HepG2 (cell line): Measurements from ENCODE around the gene ARCN1. TPM values are rescaled to one million over a fixed set of nuclear protein-coding genes. Genes with fewer than 3 reads are reported as not detected.

Source experiments
- HBP1 ChIP-seq: IDR thresholded peaks from 2 replicates; pipeline ENCODE4 v1.6.1; 2016; ENCODE audit warnings: low read depth, control low read depth
- HNRNPUL1 ChIP-seq: fragments of 200-400 bp; formaldehyde crosslinking; IDR thresholded peaks from 2 replicates; pipeline ENCODE4 v1.6.1; 2017; ENCODE audit warnings: low read depth, mild to moderate bottlenecking, low read length, moderate library complexity
- KDM5A ChIP-seq: fragments of 200-600 bp; sonication (generic); IDR thresholded peaks from 2 replicates; pipeline ENCODE4 v1.7.0; 2018; ENCODE audit warnings: antibody characterized with exemption, mild to moderate bottlenecking, low read length, borderline replicate concordance
- POLR2AphosphoS5 ChIP-seq: IDR thresholded peaks from 2 replicates; pipeline ENCODE4 v1.6.1; 2012; ENCODE audit warnings: low read depth, low read length
- RAD51 ChIP-seq: fragments of 450-650 bp; IDR thresholded peaks from 2 replicates; pipeline ENCODE4 v1.6.1; 2016; ENCODE audit warnings: borderline replicate concordance
- RNF2 ChIP-seq: fragments of 450-650 bp; conservative IDR thresholded peaks from 2 replicates; pipeline ENCODE4 v1.6.1; 2016; ENCODE audit warnings: low read depth
- SMARCE1 ChIP-seq: fragments of 450-650 bp; IDR thresholded peaks from 2 replicates; pipeline ENCODE4 v1.6.1; 2017; ENCODE audit warnings: borderline replicate concordance
- SP4 ChIP-seq: sonication (generic); formaldehyde crosslinking; IDR thresholded peaks from 2 replicates; pipeline ENCODE4 v1.8.1; 2023; ENCODE audit warnings: mild to moderate bottlenecking, missing genetic modification reagents
- SP5 ChIP-seq: IDR thresholded peaks from 2 replicates; pipeline ENCODE4 v1.6.1; 2016; ENCODE audit warnings: low read depth, borderline replicate concordance
- YEATS2 ChIP-seq: sonication (generic); formaldehyde crosslinking; IDR thresholded peaks from 2 replicates; pipeline ENCODE4 v1.4.0; 2020; ENCODE audit warnings: missing genetic modification reagents, borderline replicate concordance
- ZBTB2 ChIP-seq: sonication (generic); formaldehyde crosslinking; IDR thresholded peaks from 2 replicates; pipeline ENCODE4 v1.8.0; 2022; ENCODE audit warnings: low read depth, missing genetic modification reagents
- ZFP37 ChIP-seq: sonication (generic); formaldehyde crosslinking; IDR thresholded peaks from 2 replicates; pipeline ENCODE4 v1.4.0; 2020; ENCODE audit warnings: missing genetic modification reagents, borderline replicate concordance
- ZFP82 ChIP-seq: sonication (generic); formaldehyde crosslinking; IDR thresholded peaks from 2 replicates; pipeline ENCODE4 v1.5.1; 2020; ENCODE audit warnings: mild to moderate bottlenecking, missing genetic modification reagents, borderline replicate concordance
- ZKSCAN1 ChIP-seq: fragments of 150-350 bp; IDR thresholded peaks from 2 replicates; pipeline ENCODE4 v1.6.1; 2014; ENCODE audit warnings: low read length
- ZNF225 ChIP-seq: sonication (generic); formaldehyde crosslinking; IDR thresholded peaks from 2 replicates; pipeline ENCODE4 v1.4.0; 2020; ENCODE audit warnings: mild to moderate bottlenecking, missing genetic modification reagents
- ZNF24 ChIP-seq: fragments of 450-650 bp; IDR thresholded peaks from 2 replicates; pipeline ENCODE4 v1.6.1; 2017; ENCODE audit warnings: antibody characterized with exemption, mild to moderate bottlenecking
- ZNF263 ChIP-seq: sonication (generic); formaldehyde crosslinking; IDR thresholded peaks from 2 replicates; pipeline ENCODE4 v1.4.0; 2020; ENCODE audit warnings: missing genetic modification reagents
- ZNF280B ChIP-seq: sonication (generic); formaldehyde crosslinking; IDR thresholded peaks from 2 replicates; pipeline ENCODE4 v1.5.0; 2020; ENCODE audit warnings: missing genetic modification reagents, mild to moderate bottlenecking, borderline replicate concordance
- ZNF44 ChIP-seq: sonication (generic); formaldehyde crosslinking; IDR thresholded peaks from 2 replicates; pipeline ENCODE4 v1.5.1; 2020; ENCODE audit warnings: mild to moderate bottlenecking, missing genetic modification reagents
- ZNF460 ChIP-seq: sonication (generic); formaldehyde crosslinking; IDR thresholded peaks from 2 replicates; pipeline ENCODE4 v1.5.1; 2020; ENCODE audit warnings: missing genetic modification reagents, mild to moderate bottlenecking, borderline replicate concordance
- ZNF510 ChIP-seq: sonication (generic); formaldehyde crosslinking; IDR thresholded peaks from 2 replicates; pipeline ENCODE4 v1.4.0; 2020; ENCODE audit warnings: low read depth, mild to moderate bottlenecking, missing genetic modification reagents
- ZNF576 ChIP-seq: sonication (generic); formaldehyde crosslinking; IDR thresholded peaks from 2 replicates; pipeline ENCODE4 v1.4.0; 2020; ENCODE audit warnings: mild to moderate bottlenecking, missing genetic modification reagents
- ZNF644 ChIP-seq: IDR thresholded peaks from 2 replicates; pipeline ENCODE4 v1.6.1; 2016; ENCODE audit warnings: low read depth
- ZNF720 ChIP-seq: sonication (generic); formaldehyde crosslinking; IDR thresholded peaks from 2 replicates; pipeline ENCODE4 v1.4.0; 2020; ENCODE audit warnings: missing genetic modification reagents
- ZNF781 ChIP-seq: sonication (generic); formaldehyde crosslinking; IDR thresholded peaks from 2 replicates; pipeline ENCODE4 v1.5.1; 2020; ENCODE audit warnings: borderline replicate concordance, mild to moderate bottlenecking, missing genetic modification reagents; ENCODE audit errors: not compliant biosample characterization
- ZSCAN25 ChIP-seq: sonication (generic); formaldehyde crosslinking; IDR thresholded peaks from 2 replicates; pipeline ENCODE4 v1.8.0; 2022; ENCODE audit warnings: mild to moderate bottlenecking, missing genetic modification reagents
- ZZZ3 ChIP-seq: sonication (generic); formaldehyde crosslinking; IDR thresholded peaks from 2 replicates; pipeline ENCODE4 v1.4.0; 2020; ENCODE audit warnings: missing genetic modification reagents, mild to moderate bottlenecking, borderline replicate concordance
- polyA plus RNA-seq, 8 experiments: library from polyadenylated mRNA; depleted of rRNA in 3 of 8; stranded (reverse) in 7 of 8; unstranded in 1 of 8; fragments of >200 nt; fragmentation: Illumina TruSeq in 4 of 8; extraction: Trizol in 4 of 8; gene quantifications; 2 replicates each; pipeline versions ENCODE4 v1.2.1 to v1.2.3, GENCODE V29; 2011 to 2016; ENCODE audit warnings: low read depth in 4 of 8, missing spikeins in 1 of 8, mixed read lengths in 1 of 8; ENCODE audit not compliant: insufficient read depth in 1 of 8
- total RNA-seq, 5 experiments: library from RNA; depleted of rRNA; stranded (reverse); fragments of >200 nt; fragmentation: Illumina TruSeq; extraction: Trizol; gene quantifications; 2 replicates each; pipeline ENCODE4 v1.2.3, GENCODE V29; 2016; ENCODE audit warnings: low read depth in 1 of 5

ARCN1 gene
- total and polyA plus RNA-seq, 2 of the 13 experiments (the other 11 are each of a cell fraction or from before 2014, with no cell fraction given), result 148 to 200 TPM

- TF ChIP-seq ZFP82 (CRISPR knock-in tag) (peak; percentile 48; the same call in 1 of the 2 replicates), SMARCE1 (no peak), POLR2AphosphoS5 (peak; percentile 33; the same call in 1 of the 2 replicates), HNRNPUL1 (no peak; the same call in 1 of the 2 replicates), ZKSCAN1 (no peak), RAD51 (no peak), SP5 (peak; percentile 59; the same call in 1 of the 2 replicates), ZNF576 (CRISPR knock-in tag) (0 out of 2 replicates have a peak, but pooled peaks have one; percentile 47), HBP1 (CRISPR knock-in tag) (peak; percentile 13), ZNF510 (CRISPR knock-in tag) (no peak), ZNF644 (CRISPR knock-in tag) (no peak), ZNF460 (CRISPR knock-in tag) (no peak), ZBTB2 (CRISPR knock-in tag) (peak; percentile 35; the same call in 1 of the 2 replicates), ZNF280B (CRISPR knock-in tag) (no peak; the same call in 1 of the 2 replicates), ZNF44 (CRISPR knock-in tag) (no peak), KDM5A (peak; percentile 78), ZNF720 (CRISPR knock-in tag) (no peak), ZNF24 (no peak), ZFP37 (CRISPR knock-in tag) (no peak), ZNF781 (CRISPR knock-in tag) (no peak), YEATS2 (peak; percentile 47; the same call in 1 of the 2 replicates), SP4 (CRISPR knock-in tag) (no peak), ZSCAN25 (no peak), ZZZ3 (CRISPR knock-in tag) (no peak), ZNF263 (CRISPR knock-in tag) (no peak), ZNF225 (CRISPR knock-in tag) (no peak), RNF2 (peak; percentile 85)
These were observed 41.3 kb upstream of the ARCN1 start, which contains the start of gene TMEM25 (continued) for GRCh38 chr11:118530683-118531596.
